Cardiac muscle cell (in vitro differentiated cells and primary cell): ENCODE data around the gene NTF3. TPM values are rescaled to one million over a fixed set of nuclear protein-coding genes. Genes with fewer than 3 reads are reported as not detected.

Experiments used
- DNase-seq, 2 donors: peaks; one replicate each; pipeline versions ENCODE4 v3.0.0 to v3.0.0-alpha.2; 2010 to 2017; ENCODE audit warnings: low read depth in 1 of 2, low spot score in 1 of 2
- H3K27ac ChIP-seq: fragments of 200-600 bp; sonication (generic); 2 replicates; pipeline ENCODE4 v1.5.1; 2016
- H3K27me3 ChIP-seq: fragments of 200-600 bp; sonication (generic); 2 replicates; pipeline ENCODE4 v1.6.0; 2016; ENCODE audit warnings: control low read depth
- H3K36me3 ChIP-seq: fragments of 200-600 bp; sonication (generic); 2 replicates; pipeline ENCODE4 v1.5.1; 2016; ENCODE audit warnings: control low read depth
- H3K4me1 ChIP-seq: fragments of 200-600 bp; sonication (generic); 2 replicates; pipeline ENCODE4 v1.8.1; 2017; ENCODE audit warnings: low read depth, mild to moderate bottlenecking, mixed run types
- H3K4me3 ChIP-seq: fragments of 200-600 bp; sonication (generic); 2 replicates; pipeline ENCODE4 v1.5.1; 2016; ENCODE audit warnings: mild to moderate bottlenecking
- H3K9me3 ChIP-seq: fragments of 200-600 bp; sonication (generic); 2 replicates; pipeline ENCODE4 v1.5.1; 2017; ENCODE audit warnings: low read depth, mild to moderate bottlenecking, control low read depth
- polyA plus RNA-seq: library from polyadenylated mRNA; unstranded; fragments of >200 nt; fragmentation: Nextera tagmentation; extraction: Ambion mirVana; gene quantifications from 2 replicates; pipeline ENCODE4 v1.2.1, GENCODE V29; 2016
- total RNA-seq: library from RNA; depleted of rRNA; stranded (reverse); fragments of >200 nt; gene quantifications from 2 replicates; pipeline ENCODE4 v1.2.3, GENCODE V29; 2016
- TF ChIP-seq, protein P1 (sequence below): IDR thresholded peaks from 2 replicates; pipeline ENCODE4 v1.5.1; 2012; ENCODE audit warnings: low read depth, mild to moderate bottlenecking, low read length

NTF3 gene
- total and polyA plus RNA-seq, 2 experiments from 2014 or later: 3.9 to 4.7 TPM

- Histone ChIP-seq H3K27ac (no peak overlapping the region), H3K27me3 (peaks cover 23% of the 10 kb centered on the region), H3K4me3 (no peak overlapping the region), H3K4me1 (no peaks in the 10 kb centered on the region), H3K9me3 (no peaks in the 10 kb centered on the region), H3K36me3 (no peaks in the 10 kb centered on the region)
- TF ChIP-seq, protein P1, sequence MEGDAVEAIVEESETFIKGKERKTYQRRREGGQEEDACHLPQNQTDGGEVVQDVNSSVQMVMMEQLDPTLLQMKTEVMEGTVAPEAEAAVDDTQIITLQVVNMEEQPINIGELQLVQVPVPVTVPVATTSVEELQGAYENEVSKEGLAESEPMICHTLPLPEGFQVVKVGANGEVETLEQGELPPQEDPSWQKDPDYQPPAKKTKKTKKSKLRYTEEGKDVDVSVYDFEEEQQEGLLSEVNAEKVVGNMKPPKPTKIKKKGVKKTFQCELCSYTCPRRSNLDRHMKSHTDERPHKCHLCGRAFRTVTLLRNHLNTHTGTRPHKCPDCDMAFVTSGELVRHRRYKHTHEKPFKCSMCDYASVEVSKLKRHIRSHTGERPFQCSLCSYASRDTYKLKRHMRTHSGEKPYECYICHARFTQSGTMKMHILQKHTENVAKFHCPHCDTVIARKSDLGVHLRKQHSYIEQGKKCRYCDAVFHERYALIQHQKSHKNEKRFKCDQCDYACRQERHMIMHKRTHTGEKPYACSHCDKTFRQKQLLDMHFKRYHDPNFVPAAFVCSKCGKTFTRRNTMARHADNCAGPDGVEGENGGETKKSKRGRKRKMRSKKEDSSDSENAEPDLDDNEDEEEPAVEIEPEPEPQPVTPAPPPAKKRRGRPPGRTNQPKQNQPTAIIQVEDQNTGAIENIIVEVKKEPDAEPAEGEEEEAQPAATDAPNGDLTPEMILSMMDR: no peak
- DNase-seq: no peak
Observed at GRCh38 chr12:5439371-5439771, 7.5 kb downstream of the NTF3 start.

DNA sequence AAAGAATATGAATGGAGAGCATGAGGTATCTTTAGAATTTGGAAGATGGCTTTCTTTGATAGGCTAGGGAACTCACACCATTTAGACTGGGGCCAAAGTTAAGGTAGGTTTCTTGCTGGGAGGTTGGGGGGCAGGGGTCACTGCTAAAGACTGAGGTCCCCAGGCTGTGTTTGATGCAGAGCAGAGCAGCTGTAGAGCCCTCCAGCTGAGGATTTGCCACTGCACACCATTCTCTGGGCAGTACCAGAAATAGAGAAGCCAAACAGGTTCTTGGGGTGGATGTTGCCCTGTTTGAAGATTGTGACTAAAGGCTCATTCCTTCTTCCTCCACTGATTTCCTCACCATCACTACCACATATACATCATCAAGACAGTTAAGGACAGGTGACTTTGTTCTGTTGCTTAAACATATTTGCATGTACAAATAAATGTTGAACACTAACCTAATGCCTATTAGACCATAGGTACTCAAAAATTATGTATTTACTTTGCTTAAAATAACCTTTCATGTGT is 7.9 kb downstream of the NTF3 start:
- Histone ChIP-seq H3K27ac (no peak overlapping the region), H3K4me1 (no peaks in the 10 kb centered on the region), H3K9me3 (no peaks in the 10 kb centered on the region), H3K36me3 (no peaks in the 10 kb centered on the region), H3K27me3 (peaks cover 18% of the 10 kb centered on the region), H3K4me3 (no peak overlapping the region)
- DNase-seq: no peak
- TF ChIP-seq, protein P1: no peak

- Histone ChIP-seq H3K27ac (no peak overlapping the region), H3K9me3 (no peaks in the 10 kb centered on the region), H3K4me1 (no peaks in the 10 kb centered on the region), H3K36me3 (no peaks in the 10 kb centered on the region), H3K4me3 (no peak overlapping the region), H3K27me3 (peaks cover 7% of the 10 kb centered on the region)
- TF ChIP-seq, protein P1: no peak
- no peak for DNase-seq
Observed at GRCh38 chr12:5440978-5441377, 9.1 kb downstream of the NTF3 start.

GRCh38 chr12:5441497-5442236 is 9.8 kb downstream of the NTF3 start:
- Histone ChIP-seq H3K4me3 (no peak overlapping the region), H3K27ac (no peak overlapping the region), H3K27me3 (peaks cover 2% of the 10 kb centered on the region), H3K36me3 (no peaks in the 10 kb centered on the region), H3K4me1 (no peaks in the 10 kb centered on the region), H3K9me3 (no peaks in the 10 kb centered on the region)
- DNase-seq: no peak
- TF ChIP-seq, protein P1: no peak

DNA sequence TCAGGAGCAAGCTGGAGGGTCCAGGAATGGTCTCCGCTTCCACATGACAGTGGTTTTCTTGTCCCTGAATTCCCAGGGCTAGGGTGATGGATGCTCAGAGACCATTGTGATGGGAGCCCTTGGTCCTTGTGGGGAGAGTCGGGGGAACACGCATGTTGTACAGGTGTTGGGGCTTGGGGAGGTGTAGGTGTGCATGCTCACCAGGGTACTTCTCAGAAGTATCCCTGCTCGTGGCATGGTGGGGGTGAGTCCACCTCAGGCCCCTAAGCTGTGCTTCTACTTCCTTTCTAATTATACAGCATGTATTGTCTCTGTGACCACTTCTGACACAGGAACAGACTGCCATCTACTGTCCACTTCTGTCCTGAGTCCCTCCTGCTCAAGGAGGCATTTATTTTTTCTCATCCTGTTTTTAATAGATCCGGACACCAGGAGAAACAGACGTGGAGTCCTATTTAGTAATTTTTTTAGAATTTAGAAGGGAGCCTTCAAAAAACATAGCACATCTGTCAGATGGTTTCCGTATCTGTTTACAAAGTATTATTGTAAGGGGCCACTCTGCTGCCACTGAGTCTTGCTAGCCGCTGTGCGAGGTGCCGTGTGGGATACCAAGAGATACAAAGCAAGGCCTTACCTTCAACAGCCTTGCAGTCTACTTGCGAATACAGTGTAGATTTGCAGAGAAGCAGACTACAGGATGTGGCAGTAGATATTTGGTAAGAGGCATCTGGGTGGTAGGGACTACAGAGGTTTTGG is 10.5 kb downstream of the NTF3 start:
- no peaks in the 10 kb centered on the region for H3K9me3 ChIP-seq
- H3K27ac ChIP-seq: no peak overlapping the region
- H3K36me3 ChIP-seq: no peaks in the 10 kb centered on the region
- peak; percentile 62 to 66 for DNase-seq
- no peaks in the 10 kb centered on the region for H3K4me1 ChIP-seq
- no peak overlapping the region for H3K4me3 ChIP-seq
- peaks cover 2% of the 10 kb centered on the region for H3K27me3 ChIP-seq
- TF ChIP-seq, protein P1: peak; percentile 54
